Measurements from ENCODE around the gene PSME3IP1.
A peak's percentile ranks its signal among the peaks of the same experiment; 100 is the strongest.
"Not testable (repeated sequence)": the region's sequence is repeated elsewhere in the genome, so short reads cannot be mapped to it uniquely, and the experiment has no call there.

The PSME3IP1 gene

DNA sequence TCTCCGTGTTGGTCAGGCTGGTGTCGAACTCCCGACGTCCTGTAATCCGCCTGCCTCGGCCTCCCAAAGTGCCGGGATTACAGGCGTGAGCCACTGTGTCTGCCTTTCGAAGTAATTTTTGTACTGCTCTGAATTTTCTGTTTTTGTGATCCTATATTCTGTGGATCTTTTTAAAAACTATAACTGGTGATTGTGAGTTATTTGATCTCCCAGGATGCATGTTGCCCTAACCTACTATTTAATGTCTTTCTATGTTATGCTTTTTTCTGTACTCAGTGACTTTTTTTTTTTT lies 2.8 kb upstream of the PSME3IP1 start:
- Histone ChIP-seq H3K36me3 (no peaks in the 10 kb centered on the region), H3K4me1 (peaks cover 0 to 71% (median 45%) of the 10 kb centered on the region in 4 donors), H3K4me3 (no peak overlapping the region), H3K9me3 (no peaks in the 10 kb centered on the region), H3K27ac (no peak overlapping the region), H3K27me3 (no peaks in the 10 kb centered on the region)
- intact Hi-C loops (cut with DNase I; ENCODE audit: low total_unique reads), result loop anchor here (10.0 kb wide), 1 partner anchor 236 kb away; no protein-coding TSS in a partner anchor
- TF ChIP-seq, protein P1, sequence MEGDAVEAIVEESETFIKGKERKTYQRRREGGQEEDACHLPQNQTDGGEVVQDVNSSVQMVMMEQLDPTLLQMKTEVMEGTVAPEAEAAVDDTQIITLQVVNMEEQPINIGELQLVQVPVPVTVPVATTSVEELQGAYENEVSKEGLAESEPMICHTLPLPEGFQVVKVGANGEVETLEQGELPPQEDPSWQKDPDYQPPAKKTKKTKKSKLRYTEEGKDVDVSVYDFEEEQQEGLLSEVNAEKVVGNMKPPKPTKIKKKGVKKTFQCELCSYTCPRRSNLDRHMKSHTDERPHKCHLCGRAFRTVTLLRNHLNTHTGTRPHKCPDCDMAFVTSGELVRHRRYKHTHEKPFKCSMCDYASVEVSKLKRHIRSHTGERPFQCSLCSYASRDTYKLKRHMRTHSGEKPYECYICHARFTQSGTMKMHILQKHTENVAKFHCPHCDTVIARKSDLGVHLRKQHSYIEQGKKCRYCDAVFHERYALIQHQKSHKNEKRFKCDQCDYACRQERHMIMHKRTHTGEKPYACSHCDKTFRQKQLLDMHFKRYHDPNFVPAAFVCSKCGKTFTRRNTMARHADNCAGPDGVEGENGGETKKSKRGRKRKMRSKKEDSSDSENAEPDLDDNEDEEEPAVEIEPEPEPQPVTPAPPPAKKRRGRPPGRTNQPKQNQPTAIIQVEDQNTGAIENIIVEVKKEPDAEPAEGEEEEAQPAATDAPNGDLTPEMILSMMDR (IDR thresholded peaks at IDR 0.05), result no peak
- DNase-seq, result no peak

DNA sequence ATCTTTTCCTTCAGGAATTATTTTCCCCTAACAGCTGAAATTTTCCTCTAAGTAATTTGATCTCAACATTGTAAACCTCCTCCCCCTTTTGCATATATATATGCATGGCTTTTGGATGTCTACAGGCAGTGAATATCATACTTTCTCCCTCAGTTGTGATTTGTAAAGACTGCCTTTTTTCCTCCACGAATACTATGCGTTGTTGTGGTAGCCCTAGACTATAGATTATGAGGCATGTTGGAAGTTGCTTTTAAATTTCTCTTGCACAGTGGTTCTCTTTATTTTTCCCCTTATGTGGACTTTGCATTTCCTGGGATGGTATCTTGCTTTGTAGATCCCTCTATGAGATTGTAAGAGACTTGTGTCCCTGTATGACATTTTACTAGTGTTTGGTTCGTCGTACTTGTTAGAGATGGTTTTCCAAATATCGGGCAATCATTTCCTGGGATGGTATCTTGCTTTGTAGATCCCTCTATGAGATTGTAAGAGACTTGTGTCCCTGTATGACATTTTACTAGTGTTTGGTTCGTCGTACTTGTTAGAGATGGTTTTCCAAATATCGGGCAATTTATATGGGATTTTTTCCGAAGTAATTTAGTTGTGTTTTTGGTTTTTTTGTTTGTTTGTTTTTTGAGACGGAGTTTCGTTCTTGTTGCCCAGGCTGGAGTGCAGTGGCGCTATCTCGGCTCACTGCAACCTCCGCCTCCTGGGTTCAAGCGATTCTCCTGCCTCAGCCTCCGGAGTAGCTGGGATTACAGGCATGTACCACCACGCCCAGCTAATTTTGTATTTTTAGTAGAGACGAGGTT lies 2.3 kb upstream of the PSME3IP1 start:
- not testable (repeated sequence) for H3K27me3 ChIP-seq, H3K9me3 ChIP-seq, DNase-seq, H3K36me3 ChIP-seq
- Histone ChIP-seq H3K4me1 (peaks cover 0 to 65% (median 41%) of the 10 kb centered on the region in 4 donors), H3K27ac (peak overlapping the region in 1 of 2 donors; percentile 98), H3K4me3 (peak overlapping the region; percentile 76 to 96)
- intact Hi-C loops (cut with DNase I; ENCODE audit: low total_unique reads), result loop anchor here (10.0 kb wide), 1 partner anchor 237 kb away; no protein-coding TSS in a partner anchor

DNA sequence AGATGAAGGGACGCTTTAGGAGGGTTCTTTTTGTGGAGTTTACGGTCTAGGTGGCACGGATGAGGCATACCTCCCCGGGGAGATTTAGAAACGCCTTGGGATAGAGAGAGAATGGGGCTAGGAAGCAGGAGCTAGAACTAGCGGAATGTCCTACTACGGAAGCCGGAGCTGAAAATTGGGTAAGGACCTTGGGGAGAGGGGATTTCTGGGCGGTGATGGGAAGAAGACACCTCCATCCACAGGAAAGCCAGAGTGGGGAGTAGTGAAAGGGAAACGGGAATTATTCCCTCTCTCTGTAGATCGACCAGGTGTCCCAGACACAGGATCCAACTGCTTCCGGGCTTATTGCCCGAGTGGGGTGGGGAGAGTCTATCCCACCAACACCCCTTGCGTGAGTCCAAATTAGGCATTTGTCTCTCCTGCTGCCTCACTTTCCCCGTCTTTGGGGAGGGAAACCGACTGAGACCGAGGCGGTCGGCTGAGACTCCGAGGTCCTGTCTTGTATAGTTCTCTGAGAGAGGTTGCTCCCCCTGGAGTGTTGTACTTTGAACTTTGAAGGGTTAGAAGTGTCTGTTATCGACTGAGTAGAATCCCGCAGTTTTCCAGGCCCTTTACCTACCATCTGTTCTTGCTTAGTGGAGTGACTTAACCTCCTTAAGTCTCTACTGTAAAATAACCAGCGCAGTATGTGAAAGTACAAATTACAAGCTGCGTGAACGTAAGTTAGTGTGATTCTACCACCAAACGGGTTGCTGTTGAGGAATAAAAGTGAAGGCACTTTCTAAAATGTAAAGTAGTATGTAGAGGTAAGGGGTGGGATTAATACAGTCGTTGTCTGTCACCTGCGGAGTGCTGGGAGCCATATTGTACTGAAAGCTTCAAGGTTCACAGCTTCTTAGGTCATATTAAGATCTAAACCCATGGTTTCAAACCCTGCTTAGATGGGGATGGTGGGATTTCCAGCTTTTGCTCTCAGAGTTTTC lies 1.3 kb upstream of the PSME3IP1 start:
- Histone ChIP-seq H3K36me3 (no peaks in the 10 kb centered on the region), H3K27me3 (no peaks in the 10 kb centered on the region), H3K27ac (peak overlapping the region; percentile 97 to 98), H3K4me3 (peak overlapping the region; percentile 76 to 96), H3K4me1 (peaks cover 0 to 56% (median 37%) of the 10 kb centered on the region in 4 donors), H3K9me3 (no peaks in the 10 kb centered on the region)
- TF ChIP-seq, protein P1 (IDR thresholded peaks at IDR 0.05), result no peak
- DNase-seq, result peak in 1 of 2 donors; percentile 66
- intact Hi-C loops (cut with DNase I; ENCODE audit: low total_unique reads), result loop anchor here (10.0 kb wide), 1 partner anchor 238 kb away; no protein-coding TSS in a partner anchor

DNA sequence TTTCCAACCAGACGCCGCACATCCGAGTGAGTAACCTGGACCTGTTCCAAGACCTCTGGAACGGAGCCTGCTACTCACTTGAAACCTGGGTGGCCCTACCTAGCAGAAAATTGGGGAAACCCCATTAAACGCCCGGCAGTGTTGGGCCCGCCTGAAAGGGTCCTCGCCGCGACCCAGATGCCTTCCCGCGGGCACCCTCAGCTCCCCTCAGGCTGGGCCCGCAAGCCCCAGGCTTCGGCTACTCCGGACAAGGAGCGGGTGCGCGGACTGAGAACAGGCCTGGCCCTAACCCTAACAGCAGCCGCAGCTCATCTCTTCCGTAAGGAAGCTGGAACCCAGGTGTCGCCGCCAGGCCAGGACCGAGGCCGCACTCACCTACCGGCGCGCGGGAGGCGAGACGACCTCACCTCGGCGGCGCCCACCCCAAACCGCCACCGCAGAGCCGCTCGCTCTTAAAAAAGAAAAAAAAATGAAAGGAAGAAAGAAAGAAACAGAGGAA lies 344 bp downstream of the PSME3IP1 start:
- Histone ChIP-seq H3K4me3 (peak overlapping the region; percentile 76 to 96), H3K27ac (peak overlapping the region; percentile 97 to 98), H3K4me1 (peaks cover 0 to 39% (median 25%) of the 10 kb centered on the region in 4 donors), H3K36me3 (no peaks in the 10 kb centered on the region), H3K9me3 (no peaks in the 10 kb centered on the region), H3K27me3 (no peaks in the 10 kb centered on the region)
- DNase-seq, result peak; percentile 43 to 75
- intact Hi-C loops (cut with DNase I; ENCODE audit: low total_unique reads), result loop anchor here (2.0 to 10.0 kb wide), 2 partner anchors 93 to 239 kb away; partner anchors contain the start of gene CPNE2
- TF ChIP-seq, protein P1 (IDR thresholded peaks at IDR 0.05), result no peak

DNA sequence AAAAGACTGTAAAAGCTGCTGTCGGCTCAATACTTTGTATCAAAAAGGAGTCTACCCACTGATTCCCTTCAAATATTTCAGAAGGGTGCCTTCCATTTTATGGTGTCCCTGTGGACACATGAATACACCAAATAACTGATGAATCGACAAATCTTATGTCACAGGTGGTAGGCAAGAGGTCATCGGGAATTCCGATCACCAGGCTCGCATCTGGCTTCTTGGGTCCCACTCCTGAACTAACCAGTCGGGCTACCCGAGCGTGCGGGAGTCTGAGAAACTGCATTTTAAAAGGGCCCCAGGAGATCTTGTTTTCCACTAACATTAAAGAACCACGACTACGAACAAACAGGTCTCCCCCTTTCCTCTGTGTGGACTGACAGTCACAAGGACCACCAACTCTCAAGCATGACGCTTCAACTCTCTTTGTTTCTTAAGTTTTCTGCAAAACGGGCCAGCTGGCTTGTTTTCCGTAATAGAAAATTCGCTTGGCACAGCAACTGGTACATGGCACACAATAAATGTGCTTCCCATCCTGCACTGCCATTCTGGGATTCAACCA lies 873 bp downstream of the PSME3IP1 start:
- Histone ChIP-seq H3K36me3 (no peaks in the 10 kb centered on the region), H3K4me1 (peaks cover 0 to 34% (median 23%) of the 10 kb centered on the region in 4 donors), H3K27ac (peak overlapping the region; percentile 97 to 98), H3K27me3 (no peaks in the 10 kb centered on the region), H3K9me3 (no peaks in the 10 kb centered on the region), H3K4me3 (peak overlapping the region; percentile 76 to 96)
- no peak for DNase-seq
- intact Hi-C loops (cut with DNase I; ENCODE audit: low total_unique reads), result loop anchor here (2.0 to 10.0 kb wide), 2 partner anchors 92 to 240 kb away; partner anchors contain the start of gene CPNE2
- TF ChIP-seq, protein P1 (IDR thresholded peaks at IDR 0.05), result no peak

All from tibial artery (tissue), 4 donors.